GM21528 (cell line): ENCODE measurements around the gene SNUPN.
"Not testable (repeated sequence)": the region's sequence is repeated elsewhere in the genome, so short reads cannot be mapped to it uniquely, and the experiment has no call there.

Experiments
- ATAC-seq: cut with Tn5 transposase; IDR thresholded peaks from one replicate; pipeline ENCODE4 v1.9.1; 2021; ENCODE audit warnings: mild to moderate bottlenecking, moderate library complexity; ENCODE audit not compliant: unreplicated experiment, low FRiP score

SNUPN gene

DNA sequence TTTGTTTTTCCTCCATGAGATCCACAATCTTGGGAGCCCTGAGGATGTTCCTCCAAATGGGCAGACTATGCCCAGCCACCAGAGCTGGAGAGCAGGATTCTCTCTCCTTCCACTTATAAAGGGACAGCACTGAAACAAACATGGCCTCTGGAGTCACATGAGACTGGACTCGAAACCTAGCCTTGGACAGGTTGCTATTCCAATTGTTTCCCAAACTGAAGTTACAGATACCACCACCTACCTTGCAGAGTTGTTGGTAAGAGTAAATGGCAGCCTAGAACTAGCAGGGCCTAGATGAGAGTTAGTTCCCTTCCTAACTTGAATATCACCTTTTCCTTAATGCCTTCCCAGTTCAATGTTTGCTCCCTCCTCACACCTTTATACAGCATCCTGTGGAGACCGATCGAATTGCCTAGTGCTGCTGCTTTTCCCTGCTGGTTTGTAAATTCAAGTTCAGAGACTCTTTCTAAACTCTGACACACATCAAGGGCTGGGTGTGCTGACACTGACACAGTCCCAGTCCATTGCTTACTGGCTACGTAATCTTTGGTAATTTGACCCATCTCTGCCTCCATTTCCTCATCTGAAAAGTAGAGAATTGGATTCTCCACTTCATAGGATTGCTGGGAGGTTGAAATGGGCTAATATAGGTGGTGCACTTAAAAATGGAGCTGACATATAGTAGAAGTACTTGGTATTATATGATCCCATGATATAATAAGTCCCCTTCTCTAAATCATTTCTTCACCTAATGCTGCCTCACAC is 11.9 kb upstream of the SNUPN start:
- ATAC-seq: no peak

DNA sequence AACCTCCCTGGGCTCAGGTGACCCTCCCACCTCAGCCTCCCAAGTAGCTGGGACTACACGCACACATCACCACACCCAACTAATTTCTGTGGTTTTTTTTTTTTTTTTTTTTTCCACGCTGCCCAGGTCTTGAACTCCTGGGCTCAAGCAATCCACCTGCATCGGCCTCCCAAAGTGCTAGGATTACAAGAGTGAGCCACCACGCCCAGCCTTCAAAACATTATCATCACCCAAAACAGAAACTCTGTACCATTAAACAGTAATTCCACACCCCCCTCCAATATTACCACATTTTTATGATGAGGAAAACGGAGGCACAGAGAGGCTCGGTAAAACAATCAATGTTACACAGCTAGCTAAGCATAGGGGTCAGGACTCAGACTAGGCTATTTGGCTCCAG is 10.5 kb upstream of the SNUPN start:
- ATAC-seq: no peak

DNA sequence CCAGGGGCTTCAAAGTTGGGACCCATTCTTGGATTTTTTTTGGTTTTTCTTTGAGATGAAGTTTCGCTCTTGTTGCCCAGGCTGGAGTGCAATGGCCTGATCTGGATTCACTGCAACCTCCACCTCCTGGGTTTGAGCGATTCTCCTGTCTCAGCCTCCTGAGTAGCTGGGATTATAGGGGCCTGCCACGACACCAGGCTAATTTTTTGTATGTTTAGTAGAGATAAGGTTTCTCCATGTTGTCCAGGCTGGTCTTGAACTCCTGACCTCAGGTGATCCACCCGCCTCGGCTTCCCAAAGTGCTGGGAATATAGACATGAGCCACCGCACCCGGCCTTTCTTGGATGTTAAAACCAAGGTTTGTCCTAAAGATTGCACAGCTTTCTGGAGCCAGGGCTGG is 8.4 kb upstream of the SNUPN start:
- not testable (repeated sequence) for ATAC-seq

DNA sequence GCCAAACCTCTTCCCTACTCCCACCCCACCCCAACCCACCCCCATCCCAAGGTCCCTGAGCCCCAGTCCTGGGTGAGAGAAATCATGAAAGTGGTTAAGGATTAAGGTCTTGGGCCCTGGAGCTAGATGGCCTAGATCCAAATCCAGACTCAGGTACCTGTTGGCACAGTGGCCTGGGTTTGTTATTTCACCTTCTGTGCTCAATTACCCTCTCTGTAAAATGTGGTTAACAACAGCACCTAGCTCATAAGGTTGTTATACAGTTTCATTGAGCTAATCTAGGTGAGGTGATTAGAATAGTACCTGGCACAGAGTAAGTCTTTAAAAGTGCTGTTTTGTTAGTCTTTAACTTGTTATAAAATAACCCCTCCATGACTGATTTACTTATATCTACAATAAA is 6.4 kb upstream of the SNUPN start:
- ATAC-seq: no peak

GRCh38 chr15:75622505-75622904 is 3.0 kb downstream of the SNUPN start:
- ATAC-seq: no peak

- ATAC-seq: no peak
Measured at GRCh38 chr15:75620841-75621391, 4.6 kb downstream of the SNUPN start.

DNA sequence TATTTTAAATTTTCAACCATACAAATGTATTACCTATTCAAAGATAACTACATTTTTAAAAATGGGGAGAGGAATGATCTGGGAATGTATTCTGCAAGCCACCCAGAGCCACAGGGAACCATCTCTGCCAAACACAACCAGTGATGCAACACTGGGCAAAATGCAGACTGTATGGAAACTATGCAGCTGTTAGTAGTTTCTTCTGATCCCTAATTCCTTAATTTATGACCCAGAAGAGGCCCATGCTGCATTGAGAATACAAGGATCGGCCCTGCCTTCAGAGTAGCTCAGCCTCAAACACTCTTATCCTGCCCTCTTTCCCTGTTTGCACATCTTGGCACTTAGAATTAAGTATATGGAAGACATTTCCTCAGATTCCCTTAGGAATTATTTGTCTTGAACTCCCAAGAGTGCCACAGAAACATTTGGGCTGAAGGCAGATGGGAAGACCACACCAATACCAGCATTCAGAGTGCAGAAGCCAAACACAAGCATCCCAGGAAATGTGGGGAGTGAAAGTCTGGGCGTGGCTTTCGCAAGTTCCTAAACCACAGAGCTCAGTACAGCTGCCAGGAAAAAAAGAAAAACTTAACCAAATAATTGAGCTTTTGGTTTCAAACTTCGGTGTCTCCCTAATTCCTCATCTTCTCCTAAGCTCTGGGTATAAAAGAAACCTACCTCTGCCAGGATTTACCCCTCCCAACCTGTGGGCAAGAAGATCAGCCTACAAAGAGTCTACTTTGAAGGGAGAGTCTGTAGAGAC is 5.3 kb downstream of the SNUPN start:
- no peak for ATAC-seq

DNA sequence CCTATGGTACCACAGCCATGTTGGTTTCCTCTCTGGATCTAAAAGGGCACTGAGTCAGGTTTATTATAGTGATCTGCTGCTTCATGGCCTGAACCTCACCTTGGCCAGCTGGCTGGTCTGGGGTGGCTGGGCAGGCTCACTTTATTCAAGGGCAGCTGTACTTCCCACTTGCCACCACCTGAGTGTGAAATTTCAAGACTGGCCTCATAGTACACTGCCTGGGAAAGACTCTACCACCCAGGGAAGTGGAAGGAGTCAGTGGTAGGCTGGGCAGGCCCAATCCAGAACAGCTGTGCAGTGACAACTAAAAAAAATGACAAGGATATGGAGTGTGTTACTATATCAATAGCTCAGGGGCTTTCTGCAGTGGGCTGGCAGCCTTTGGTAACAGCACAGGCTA is 8.8 kb downstream of the SNUPN start:
- no peak for ATAC-seq

DNA sequence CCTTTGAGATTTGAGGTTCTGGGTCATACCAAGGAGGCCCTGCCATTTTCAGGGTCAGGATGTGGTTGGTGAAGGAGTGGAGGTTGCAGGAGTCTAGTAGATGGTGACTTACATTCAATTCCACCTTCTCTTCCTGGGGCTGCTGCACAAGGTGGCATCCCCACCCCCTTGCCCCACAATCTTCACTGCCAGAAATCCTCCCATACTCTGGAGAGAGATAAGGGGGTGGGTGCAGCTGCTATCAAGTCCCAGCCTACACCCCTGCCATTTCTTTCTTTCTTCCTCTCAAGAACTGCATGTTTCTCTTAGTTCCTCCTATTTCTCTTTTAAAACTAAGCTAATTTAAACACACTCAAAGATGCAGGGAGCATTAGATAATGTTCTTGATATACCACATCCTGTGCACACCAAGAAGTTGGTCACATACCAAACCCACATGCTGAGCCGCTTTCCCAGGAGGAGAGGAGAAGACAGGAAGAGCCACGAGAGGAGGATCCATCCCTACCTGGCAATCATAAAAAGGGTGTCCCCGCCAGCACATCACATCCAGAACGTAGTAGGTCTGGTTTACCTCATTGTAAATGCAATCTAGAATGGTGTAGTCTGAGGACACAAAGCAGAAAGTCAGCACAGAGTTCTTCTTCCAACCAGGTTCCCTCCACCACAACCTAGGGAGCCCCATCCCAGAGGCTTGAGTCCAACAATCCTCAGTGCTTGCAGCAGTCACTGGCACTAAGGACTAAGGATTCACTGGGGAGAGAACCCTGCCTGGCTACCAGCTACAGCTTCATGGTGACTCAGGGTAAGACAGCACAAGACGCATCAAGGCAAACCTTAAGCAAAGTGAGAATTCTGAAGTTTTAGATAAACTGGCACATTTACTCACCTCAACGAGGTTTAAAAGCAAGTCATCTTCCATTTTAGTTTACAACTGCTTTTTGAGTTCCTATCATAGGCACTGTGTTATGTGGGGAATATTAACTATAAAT is 18.5 kb downstream of the SNUPN start:
- no peak for ATAC-seq

DNA sequence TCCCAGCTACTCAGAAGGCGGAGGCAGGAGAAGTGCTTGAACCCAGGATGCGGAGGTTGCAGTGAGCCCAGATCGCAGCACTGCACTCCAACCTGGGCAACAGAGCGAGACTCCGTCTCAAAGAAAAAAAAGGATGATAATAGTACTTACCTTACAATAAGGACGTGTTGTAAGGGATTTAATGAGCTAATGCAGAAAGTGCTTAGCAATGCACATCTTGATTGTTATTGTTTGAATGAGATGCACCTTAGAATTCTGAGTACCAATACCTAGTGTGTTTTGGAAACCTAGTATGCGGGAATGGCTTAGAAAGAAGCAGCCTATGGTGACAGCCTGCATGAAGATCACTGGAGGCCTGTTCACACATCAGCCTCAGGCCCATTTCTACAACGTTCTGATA is 19.5 kb downstream of the SNUPN start:
- no peak for ATAC-seq

- no peak for ATAC-seq
Measured at GRCh38 chr15:75599401-75599800, 26.1 kb downstream of the SNUPN start.

DNA sequence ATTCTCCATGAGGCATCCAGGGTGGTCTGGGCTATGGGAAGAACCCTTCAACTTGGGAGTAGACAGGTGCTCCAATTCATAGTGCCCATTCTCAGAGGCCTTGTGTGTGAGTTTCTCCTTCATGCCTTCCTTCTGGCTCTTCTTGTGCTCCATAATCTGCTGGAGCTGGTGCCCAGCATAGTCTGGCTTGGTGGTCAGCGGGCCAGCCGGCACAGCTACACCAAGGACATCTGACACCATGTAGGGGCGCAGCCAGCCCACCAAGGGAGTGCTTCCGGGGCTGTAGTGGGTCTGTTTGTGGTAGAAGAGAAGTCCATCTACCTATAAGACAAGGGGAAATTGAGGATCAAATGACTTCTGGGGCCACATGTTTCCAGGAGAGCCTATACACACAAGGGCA is 27.2 kb downstream of the SNUPN start:
- no peak for ATAC-seq

- ATAC-seq: no peak
Measured at GRCh38 chr15:75597667-75598341, 27.7 kb downstream of the SNUPN start.

DNA sequence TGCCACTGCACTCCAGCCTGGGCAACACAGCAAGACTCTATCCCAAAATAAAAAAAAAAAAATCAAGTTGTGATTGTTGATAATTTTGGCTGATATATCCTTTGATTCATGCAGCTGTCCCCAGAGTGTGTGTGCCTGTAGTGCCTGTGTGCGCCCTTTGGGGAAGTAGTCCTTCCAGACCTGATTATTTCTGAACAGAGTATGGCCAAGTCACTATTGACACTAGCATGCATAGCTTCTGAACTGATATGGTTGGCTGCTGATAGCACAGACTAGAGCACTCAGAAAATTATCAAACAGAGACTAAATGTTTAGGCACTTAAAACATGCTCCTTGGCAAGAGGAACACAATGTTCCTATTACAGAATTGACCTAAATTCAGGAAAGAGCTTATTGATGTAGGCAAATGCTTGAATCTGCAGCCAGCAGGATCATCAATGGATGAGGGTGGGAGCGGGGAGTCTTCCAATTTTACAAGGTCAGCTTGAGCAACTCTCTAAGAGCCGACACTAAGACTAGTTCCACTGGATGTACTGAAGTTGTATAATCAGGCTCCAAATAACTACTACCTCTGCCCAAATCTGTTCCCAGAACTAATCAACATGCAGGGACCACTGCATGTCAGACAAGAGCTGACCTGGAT is 28.7 kb downstream of the SNUPN start:
- ATAC-seq: no peak

- ATAC-seq: no peak
Measured at GRCh38 chr15:75594276-75594675, 31.2 kb downstream of the SNUPN start.

- no peak for ATAC-seq
Measured at GRCh38 chr15:75591655-75592364, 33.7 kb downstream of the SNUPN start.

- no peak for ATAC-seq
Measured at GRCh38 chr15:75590239-75590638, 35.3 kb downstream of the SNUPN start.

GRCh38 chr15:75589071-75589470 is 36.5 kb downstream of the SNUPN start:
- ATAC-seq: no peak

DNA sequence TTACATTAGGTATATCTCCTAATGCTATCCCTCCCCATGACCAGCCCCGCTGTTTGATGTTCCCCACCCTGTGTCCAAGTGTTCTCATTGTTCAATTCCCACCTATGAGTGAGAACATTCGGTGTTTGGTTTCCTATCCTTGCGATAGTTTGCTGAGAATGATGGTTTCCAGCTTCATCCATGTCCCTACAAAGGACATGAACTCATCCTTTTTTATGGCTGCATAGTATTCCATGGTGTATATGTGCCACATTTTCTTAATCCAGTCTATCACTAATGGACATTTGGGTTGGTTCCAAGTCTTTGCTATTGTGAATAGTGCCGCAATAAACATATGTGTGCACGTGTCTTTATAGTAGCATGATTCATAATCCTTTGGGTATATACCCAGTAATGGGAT is 39.1 kb downstream of the SNUPN start:
- not testable (repeated sequence) for ATAC-seq
